Hematopoietic multipotent progenitor cell (in vitro differentiated cells): Measurements from ENCODE around the gene RNF217. TPM values are rescaled to one million over a fixed set of nuclear protein-coding genes. Genes with fewer than 3 reads are reported as not detected.

Experiments
- DNase-seq, 3 donors: peaks; one replicate each; pipeline ENCODE4 v3.0.0-alpha.2; 2011 to 2015; ENCODE audit warnings: low read depth in 2 of 3, low spot score in 2 of 3
- total RNA-seq: library from RNA; depleted of rRNA; stranded (reverse); fragments of >200 nt; gene quantifications from one replicate; pipeline ENCODE4 v1.2.3, GENCODE V29; 2012

The RNF217 gene
- total RNA-seq, 1 donor, result 11.8 TPM

DNA sequence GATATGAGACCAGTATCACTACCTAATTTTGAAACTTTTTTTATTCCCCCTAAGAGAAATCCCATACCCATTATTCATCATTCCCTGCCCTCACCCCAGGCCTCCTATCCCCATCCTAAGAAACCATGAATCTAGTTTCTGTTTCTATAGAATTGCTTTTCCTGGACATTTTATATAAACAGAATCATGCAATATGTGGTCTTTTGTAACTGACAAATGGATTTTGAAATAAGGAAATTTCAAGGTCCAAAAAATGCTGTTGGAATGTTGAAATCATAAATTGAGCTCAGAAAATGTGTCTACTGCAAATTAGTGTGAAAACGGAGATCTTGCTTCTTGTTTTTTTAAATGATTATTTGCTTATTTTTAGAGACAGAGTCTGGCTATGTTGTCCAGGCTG lies 25.1 kb downstream of the RNF217 start:
- no peak for DNase-seq

- no peak for DNase-seq
Measured at GRCh38 chr6:124987999-124988591, 25.9 kb downstream of the RNF217 start.

GRCh38 chr6:124989136-124989983 lies 27.1 kb downstream of the RNF217 start:
- DNase-seq, result no peak

DNA sequence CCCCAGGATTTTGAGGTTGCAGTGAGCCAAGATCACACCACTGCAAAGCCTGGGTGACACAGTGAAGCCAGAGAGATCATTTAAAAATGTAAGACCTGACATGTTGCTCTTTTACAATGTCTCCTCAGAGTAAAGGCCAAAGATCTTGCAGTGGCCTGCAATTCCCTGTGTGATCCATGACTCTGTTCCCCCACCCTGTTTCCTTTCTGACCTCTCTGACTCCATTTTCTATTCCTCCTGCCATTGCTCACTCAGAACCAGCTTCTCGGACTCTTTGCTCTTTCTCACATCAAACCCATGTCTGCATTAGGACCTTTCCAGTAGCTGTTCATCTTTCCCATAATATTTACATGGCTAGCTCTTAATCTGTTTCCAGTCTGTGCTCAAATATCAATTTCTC lies 28.8 kb downstream of the RNF217 start:
- no peak for DNase-seq

DNA sequence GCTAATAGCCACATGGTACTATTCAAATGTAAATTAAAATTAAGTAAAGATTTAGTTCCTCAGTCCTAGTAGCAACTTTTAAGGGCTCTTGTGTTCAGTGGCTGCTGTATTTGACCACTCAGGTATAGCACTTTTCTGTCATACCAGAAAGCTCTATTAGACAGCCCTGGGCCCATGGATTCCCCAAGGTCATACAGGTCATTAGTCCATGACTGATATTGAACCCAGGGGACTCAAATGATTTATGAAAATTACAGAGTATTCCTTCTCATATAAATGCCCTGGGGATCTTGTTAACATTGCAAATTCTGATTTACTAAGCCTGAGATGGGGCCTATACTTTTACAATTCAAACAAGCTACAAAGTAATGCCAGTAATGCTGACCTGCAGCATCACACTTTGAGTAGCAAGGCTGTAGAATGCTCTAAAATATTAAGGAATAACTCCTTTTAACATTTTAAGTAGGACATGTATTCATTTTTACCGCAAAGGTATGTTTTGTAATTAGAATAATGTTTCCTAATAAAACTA lies 29.6 kb downstream of the RNF217 start:
- no peak for DNase-seq

GRCh38 chr6:124993327-124993726 lies 31.1 kb downstream of the RNF217 start:
- DNase-seq, result no peak

GRCh38 chr6:124994648-124995047 lies 32.4 kb downstream of the RNF217 start:
- DNase-seq, result no peak

DNA sequence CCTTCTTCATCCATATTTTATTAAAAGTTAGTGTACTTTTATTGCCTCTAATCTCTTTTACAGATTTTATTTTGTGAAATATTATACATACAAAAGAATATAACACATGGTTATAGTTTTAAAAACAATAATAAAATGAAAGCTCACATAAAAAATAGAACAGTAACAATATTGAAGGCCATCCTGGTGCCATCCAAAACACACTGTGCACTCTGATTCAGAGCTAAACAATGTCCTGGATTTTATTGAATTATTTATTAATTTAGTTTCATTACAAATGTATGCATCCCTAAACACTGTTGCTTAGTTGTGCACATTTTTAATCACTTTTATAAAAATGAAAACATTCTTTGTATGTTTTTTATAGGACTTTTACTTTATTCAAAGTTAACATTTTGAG lies 32.9 kb downstream of the RNF217 start:
- no peak for DNase-seq

GRCh38 chr6:124995645-124996325 lies 33.5 kb downstream of the RNF217 start:
- DNase-seq, result no peak

- DNase-seq, result no peak
Measured at GRCh38 chr6:124996411-124996810, 34.2 kb downstream of the RNF217 start.

DNA sequence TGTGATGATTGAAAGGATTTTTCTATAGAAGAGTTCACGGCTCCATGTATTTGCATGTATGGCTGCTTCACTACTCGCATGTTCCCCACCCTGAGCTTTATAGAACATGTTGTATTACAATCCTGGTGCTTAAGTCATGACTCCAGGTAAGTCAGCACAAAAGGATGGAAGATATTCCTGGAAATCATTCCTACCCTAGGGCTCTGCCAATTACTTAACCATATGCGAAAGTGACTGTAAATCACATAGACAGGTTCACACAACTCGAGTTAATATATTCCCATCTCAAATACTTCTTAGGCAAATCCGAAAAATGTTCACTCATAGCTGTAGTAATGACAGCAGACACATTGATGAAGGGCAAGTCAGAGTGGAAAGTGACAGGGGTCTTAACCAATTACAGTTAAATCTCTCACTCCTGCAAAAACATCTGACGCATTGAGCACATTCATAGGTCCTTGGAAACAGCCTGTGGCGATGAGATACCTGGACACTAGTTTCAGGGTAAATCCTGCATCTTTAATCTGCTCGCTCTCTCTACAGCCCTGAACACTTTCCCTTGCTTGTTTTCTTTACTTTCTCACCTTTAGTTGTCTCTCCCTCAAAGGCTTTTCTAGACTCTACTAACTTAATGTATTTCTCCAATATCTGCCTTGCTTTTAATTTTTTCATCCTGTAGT lies 35.1 kb downstream of the RNF217 start:
- DNase-seq, result no peak

DNA sequence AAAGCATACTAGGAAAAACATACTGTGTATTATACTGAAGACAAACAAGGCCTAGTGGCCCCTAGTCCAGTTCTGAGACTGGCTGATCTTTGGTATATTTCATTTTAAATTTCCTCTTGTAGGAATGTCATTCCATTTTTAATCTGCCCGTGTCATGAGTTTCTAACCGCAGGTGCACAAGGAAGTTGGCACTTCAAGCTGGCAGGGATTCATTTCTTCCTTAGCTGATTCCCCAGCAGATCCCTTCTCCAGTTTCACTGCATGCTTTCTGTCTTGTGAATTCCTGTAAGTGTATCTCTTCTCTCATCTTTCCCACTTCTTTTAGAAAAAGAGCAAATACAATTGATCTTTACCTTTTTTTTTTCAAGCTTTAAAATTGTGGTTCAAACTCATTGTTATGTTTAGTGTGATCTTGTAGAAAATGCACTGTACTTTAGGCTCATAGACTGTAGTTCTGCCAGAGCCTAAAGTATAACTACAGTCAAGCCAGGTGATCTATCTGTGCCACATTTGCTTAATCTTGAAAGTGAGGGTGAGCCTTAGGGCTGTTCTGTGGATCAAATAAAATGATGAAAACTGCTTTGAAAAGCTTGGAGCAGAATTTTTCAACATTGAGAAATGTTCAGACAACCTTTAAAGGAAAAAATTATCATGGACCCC lies 37.0 kb downstream of the RNF217 start:
- DNase-seq, result no peak

GRCh38 chr6:125001684-125002405 lies 39.6 kb downstream of the RNF217 start:
- DNase-seq, result no peak

DNA sequence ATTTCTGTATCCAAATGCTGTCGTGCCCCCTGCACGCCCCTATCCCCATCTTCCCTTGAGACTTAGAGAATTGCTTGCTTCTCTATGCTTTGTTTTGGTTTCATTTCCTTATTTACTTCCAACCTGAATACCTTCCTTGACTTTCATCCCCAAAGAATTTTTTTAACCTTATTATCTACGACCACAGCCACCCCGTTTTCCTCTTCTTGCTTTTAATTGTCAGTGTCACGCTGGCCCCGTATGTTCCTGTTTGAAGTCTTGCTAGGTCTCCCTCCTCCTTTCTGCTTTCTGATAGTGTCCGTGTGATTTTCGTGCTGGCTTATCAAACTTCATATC lies 40.1 kb downstream of the RNF217 start:
- DNase-seq, result no peak

DNA sequence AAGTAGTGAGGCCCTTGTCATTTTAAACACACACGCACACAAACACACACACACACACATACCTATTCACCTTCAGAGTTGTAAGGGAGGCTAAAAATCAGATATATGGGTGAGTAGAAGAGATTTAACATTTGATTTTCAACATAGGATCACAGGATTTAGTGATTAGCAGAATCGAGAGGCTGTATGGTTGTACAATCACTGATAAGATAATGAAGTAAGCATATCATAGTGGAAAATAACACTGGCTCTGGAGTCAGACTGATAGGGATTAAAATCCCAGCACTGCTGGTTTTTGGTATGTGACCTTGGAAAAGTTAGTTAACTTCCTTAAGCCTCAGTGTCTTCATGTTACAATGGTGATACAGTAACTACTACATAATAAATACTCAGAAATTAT lies 40.8 kb downstream of the RNF217 start:
- DNase-seq, result no peak

DNA sequence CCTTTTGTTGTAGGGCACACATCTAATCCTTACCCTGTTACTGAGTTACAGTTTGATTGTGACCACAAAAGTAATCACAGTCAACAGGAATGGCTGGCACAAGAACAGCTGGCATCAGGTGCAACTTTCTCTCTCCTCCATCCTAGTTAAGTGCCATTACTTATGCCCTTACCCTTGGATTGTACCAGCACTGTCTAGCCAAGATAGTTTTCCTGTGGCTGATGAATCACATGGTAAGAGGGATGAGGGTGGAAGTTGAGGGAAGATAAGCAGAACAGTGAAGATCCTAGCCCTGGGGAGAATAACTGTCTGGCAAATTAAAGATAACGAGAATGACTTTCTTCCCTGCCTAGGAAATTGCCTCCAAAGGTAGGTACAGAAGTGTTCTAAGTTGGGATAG lies 42.0 kb downstream of the RNF217 start:
- DNase-seq, result no peak

GRCh38 chr6:125004797-125005595 lies 42.8 kb downstream of the RNF217 start:
- DNase-seq, result no peak

DNA sequence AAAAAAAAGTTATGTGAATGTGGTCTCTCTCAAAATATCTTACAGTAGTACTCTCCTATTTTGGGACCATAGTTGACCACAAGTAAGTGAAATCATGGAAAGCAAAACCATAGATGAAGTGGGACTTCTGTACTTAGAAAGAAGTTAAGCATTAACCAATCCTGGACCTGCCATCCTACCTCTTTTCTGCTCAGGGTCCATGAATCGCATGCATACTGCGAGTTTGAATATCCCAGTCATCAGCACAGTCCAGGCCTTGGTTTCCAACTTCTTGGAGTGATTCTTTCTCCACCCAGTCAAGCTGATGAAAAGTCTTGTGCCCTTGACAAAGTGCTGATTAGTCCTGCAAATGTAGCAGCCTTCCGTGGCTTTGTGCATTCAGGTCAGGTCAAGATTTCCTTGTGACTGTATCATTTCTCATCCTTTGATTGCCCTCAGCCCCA lies 46.0 kb downstream of the RNF217 start:
- DNase-seq, result no peak

GRCh38 chr6:125008957-125009356 lies 46.7 kb downstream of the RNF217 start:
- no peak for DNase-seq
